Vagina (tissue), 2 donors: ENCODE results near the gene PGBD5. TPM values are rescaled to one million over a fixed set of nuclear protein-coding genes. Genes with fewer than 3 reads are reported as not detected.
A peak's percentile ranks its signal among the peaks of the same experiment; 100 is the strongest.

Experiments
- DNase-seq, 2 donors: peaks; one replicate each; pipeline ENCODE4 v3.0.0-alpha.2; 2017; ENCODE audit errors: extremely low spot score in 2 of 2
- H3K27ac ChIP-seq: fragments of 200-600 bp; sonication (generic); one replicate; pipeline ENCODE4 v1.5.1; 2019
- H3K27me3 ChIP-seq: fragments of 200-600 bp; sonication (generic); one replicate; pipeline ENCODE4 v1.5.1; 2019
- H3K36me3 ChIP-seq, 2 donors: fragments of 200-600 bp; sonication (generic); one replicate each; pipeline ENCODE4 v1.5.1; 2017 to 2019
- H3K4me1 ChIP-seq: fragments of 200-600 bp; sonication (generic); one replicate; pipeline ENCODE4 v1.5.1; 2019
- H3K4me3 ChIP-seq, 2 donors: fragments of 200-600 bp; sonication (generic); 1 replicate in 1 of 2; 2 replicates in 1 of 2; pipeline ENCODE4 v1.5.1; 2016 to 2019
- H3K9me3 ChIP-seq: fragments of 200-600 bp; sonication (generic); one replicate; pipeline ENCODE4 v1.5.1; 2019
- POLR2A ChIP-seq, 2 donors: fragments of 450-650 bp; IDR thresholded peaks; one replicate each; pipeline ENCODE4 v1.6.1; 2017; ENCODE audit warnings: antibody characterized with exemption in 2 of 2, mild to moderate bottlenecking in 2 of 2, moderate library complexity in 2 of 2
- POLR2AphosphoS5 ChIP-seq, 2 donors: sonication (generic); formaldehyde crosslinking; IDR thresholded peaks; one replicate each; pipeline ENCODE4 v1.9.0; 2017; ENCODE audit warnings: antibody characterized with exemption in 2 of 2, mild to moderate bottlenecking in 2 of 2, low read depth in 1 of 2; ENCODE audit not compliant: insufficient read depth in 1 of 2
- intact Hi-C: fragments of 100-400 bp; cut with DNase I; formaldehyde crosslinking; loops from one replicate; pipeline ENCODE4 v1.15.1; 2023
- total RNA-seq: library from RNA; depleted of rRNA; stranded (reverse); fragments of >200 nt; gene quantifications from one replicate; pipeline ENCODE4 v1.2.3, GENCODE V29; 2016
- TF ChIP-seq, protein P1 (sequence below), 3 experiments: fragments of 450-650 bp in 2 of 3; fragments of 200-600 bp in 1 of 3; sonication (generic) in 1 of 3; IDR thresholded peaks; one replicate each; pipeline ENCODE4 v1.5.1; 2017 to 2019; ENCODE audit warnings: antibody characterized with exemption in 3 of 3, mild to moderate bottlenecking in 2 of 3, moderate library complexity in 2 of 3

Gene PGBD5
- total RNA-seq, 1 donor from 2014 or later, result 0.98 TPM

DNA sequence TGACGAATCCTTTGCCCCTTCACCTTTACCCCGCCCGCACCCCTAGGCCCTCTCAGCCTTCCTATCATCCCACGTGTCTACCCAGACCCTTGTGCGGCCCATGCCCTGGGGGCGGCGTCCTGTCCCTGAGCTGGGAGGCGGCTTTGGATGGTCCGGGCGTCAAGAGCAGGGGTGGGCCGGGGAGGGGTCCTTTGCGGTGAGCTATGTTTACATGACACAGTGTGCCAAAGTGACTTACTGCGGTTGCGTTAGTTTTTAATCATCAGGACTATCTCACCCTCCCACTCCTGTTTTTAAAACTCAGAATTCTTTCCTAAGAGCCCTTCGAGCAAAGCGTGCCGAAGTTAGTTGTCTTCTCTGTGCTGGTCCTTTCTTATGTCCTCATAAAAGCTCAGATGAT lies 144.6 kb downstream of the PGBD5 start:
- Histone ChIP-seq H3K36me3 (peaks cover 0 to 28% of the 10 kb centered on the region in 2 donors), H3K4me3 (no peak overlapping the region), H3K9me3 (no peaks in the 10 kb centered on the region), H3K4me1 (peaks cover 17% of the 10 kb centered on the region), H3K27me3 (no peaks in the 10 kb centered on the region), H3K27ac (peak overlapping the region; percentile 44)
- intact Hi-C loops, result no loop called here
- TF ChIP-seq, protein P1, sequence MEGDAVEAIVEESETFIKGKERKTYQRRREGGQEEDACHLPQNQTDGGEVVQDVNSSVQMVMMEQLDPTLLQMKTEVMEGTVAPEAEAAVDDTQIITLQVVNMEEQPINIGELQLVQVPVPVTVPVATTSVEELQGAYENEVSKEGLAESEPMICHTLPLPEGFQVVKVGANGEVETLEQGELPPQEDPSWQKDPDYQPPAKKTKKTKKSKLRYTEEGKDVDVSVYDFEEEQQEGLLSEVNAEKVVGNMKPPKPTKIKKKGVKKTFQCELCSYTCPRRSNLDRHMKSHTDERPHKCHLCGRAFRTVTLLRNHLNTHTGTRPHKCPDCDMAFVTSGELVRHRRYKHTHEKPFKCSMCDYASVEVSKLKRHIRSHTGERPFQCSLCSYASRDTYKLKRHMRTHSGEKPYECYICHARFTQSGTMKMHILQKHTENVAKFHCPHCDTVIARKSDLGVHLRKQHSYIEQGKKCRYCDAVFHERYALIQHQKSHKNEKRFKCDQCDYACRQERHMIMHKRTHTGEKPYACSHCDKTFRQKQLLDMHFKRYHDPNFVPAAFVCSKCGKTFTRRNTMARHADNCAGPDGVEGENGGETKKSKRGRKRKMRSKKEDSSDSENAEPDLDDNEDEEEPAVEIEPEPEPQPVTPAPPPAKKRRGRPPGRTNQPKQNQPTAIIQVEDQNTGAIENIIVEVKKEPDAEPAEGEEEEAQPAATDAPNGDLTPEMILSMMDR (IDR thresholded peaks at IDR 0.05), result no peak
- TF ChIP-seq POLR2AphosphoS5 (IDR thresholded peaks at IDR 0.05; ENCODE audit: insufficient read depth in 1 of 2, low read depth in 1 of 2), result no peak
- no peak for DNase-seq

DNA sequence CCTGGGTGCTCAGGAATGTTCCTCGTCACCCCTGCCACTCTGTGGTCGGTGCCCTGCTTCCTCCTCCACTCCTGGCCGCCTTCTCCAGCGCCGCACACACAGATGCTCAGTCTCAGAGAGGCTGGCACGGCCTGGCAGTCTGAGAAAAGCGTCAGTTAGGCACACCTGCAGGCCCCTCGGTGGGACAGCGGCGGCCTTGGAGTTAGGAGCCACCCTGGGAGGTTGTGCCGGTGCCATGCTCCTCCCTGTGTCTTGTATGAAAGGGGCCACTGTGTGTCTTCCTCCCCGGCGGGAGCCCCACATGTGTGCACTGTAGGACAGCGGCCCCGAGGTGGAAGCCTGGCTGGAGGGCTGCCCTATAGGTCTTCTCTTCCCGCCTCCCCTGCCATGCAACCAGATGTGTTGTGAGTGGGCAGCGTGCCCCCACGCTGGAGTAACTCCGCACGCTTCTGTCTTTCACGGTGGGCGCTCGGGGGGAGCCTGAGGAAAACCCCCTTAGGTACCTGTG lies 145.2 kb downstream of the PGBD5 start:
- DNase-seq, result no peak
- intact Hi-C loops, result no loop called here
- TF ChIP-seq, protein P1 (IDR thresholded peaks at IDR 0.05), result no peak
- TF ChIP-seq POLR2A (IDR thresholded peaks at IDR 0.05), result no peak
- no peak for TF ChIP-seq POLR2AphosphoS5 (IDR thresholded peaks at IDR 0.05; ENCODE audit: insufficient read depth in 1 of 2, low read depth in 1 of 2)
- H3K4me1 ChIP-seq, result peaks cover 17% of the 10 kb centered on the region
- H3K27me3 ChIP-seq, result no peaks in the 10 kb centered on the region
- H3K36me3 ChIP-seq, result peaks cover 0 to 34% of the 10 kb centered on the region in 2 donors
- H3K9me3 ChIP-seq, result no peaks in the 10 kb centered on the region
- H3K4me3 ChIP-seq, result no peak overlapping the region
- no peak overlapping the region for H3K27ac ChIP-seq

DNA sequence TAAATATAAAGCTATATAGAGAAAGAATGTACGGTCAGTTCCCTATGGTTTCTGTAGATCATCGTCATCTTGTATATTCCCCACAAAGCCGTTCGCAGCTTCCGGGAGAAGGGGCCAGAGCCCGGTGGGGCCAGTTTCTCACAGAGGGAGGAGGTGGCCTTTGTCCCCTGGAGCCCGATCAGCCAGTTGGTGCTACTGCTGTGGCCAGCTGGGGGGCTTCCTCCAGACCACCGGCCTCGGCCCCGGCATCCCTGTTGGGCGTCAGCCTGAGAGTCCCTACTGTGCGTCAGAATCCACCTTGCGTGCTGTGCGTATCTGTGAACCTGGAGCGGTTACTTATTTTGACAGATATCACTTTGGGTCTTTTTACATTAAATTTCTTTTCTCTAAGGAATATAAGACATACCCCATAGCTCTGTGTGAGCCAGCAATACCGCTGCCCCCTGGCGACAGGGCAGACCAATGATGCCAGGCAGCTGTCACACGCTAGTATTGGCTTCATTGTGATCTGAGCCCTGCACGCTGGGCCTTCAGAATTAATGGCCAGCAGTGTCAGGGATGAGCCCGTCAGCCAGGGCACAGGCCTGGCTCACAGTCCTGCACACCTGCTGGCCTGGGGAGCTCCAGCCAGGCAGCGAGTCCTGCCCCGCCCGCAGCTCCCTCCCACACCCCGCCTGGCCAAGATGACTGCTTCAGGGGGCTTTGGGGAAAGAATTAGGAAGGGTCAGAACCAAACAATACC lies 145.9 kb downstream of the PGBD5 start:
- Histone ChIP-seq H3K36me3 (peaks cover 0 to 38% of the 10 kb centered on the region in 2 donors), H3K9me3 (no peaks in the 10 kb centered on the region), H3K4me3 (no peak overlapping the region), H3K27ac (no peak overlapping the region), H3K4me1 (peaks cover 17% of the 10 kb centered on the region), H3K27me3 (no peaks in the 10 kb centered on the region)
- no peak for TF ChIP-seq POLR2A (IDR thresholded peaks at IDR 0.05)
- intact Hi-C loops, result no loop called here
- no peak for DNase-seq

DNA sequence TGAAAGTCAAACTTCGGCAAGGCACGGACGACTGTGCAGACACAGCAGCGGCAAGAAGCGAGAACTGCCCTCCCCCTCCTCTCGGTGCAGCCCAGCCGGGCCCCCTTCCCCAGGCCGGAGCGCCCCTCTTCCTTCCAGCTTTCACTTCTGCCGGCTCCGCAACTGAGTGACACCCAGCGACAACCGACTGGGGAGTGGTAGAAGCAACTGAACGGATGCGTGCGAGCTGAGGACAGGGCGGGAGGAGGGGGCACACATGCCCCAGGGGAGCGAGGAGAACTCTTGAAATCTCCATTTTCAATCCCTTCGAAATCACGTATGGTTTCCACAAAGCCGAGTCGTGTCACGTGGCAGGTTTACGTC lies 146.6 kb downstream of the PGBD5 start:
- H3K36me3 ChIP-seq, result peaks cover 0 to 42% of the 10 kb centered on the region in 2 donors
- no peak overlapping the region for H3K4me3 ChIP-seq
- intact Hi-C loops, result no loop called here
- no peak for TF ChIP-seq POLR2AphosphoS5 (IDR thresholded peaks at IDR 0.05; ENCODE audit: insufficient read depth in 1 of 2, low read depth in 1 of 2)
- TF ChIP-seq, protein P1 (IDR thresholded peaks at IDR 0.05), result no peak
- TF ChIP-seq POLR2A (IDR thresholded peaks at IDR 0.05), result no peak
- no peak overlapping the region for H3K27ac ChIP-seq
- no peaks in the 10 kb centered on the region for H3K27me3 ChIP-seq
- DNase-seq, result no peak
- peaks cover 17% of the 10 kb centered on the region for H3K4me1 ChIP-seq
- H3K9me3 ChIP-seq, result no peaks in the 10 kb centered on the region

DNA sequence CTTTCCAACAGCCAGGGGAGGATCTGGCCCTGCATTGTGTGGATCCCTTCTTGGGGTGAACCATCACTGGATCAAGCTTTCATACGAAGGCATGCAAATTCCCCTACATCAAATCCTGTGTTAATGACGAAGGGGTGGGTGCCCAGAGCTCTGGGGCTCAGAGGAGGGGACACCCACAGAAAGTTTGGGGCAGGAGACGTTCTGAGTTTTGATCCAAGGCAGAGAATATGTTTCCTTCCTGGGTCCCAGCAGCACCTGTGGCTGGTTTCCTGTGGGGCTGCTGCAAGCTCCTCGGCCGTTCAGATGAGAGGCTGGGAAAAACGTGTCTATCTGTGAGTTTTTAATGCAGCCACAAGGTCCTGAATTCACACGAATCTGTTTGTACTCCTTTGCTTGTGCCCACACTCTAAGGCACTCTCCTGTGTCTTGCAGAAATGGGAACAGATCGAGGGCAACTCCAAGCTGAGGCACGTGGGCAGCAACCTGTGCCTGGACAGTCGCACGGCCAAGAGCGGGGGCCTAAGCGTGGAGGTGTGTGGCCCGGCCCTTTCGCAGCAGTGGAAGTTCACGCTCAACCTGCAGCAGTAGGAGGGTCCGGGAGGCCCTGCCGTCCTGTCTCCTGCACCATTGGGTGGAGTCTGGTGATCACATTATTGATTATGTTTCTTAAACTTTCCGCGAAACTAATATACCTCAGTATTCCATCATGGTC lies 147.1 kb downstream of the PGBD5 start:
- H3K27ac ChIP-seq, result no peak overlapping the region
- TF ChIP-seq, protein P1 (IDR thresholded peaks at IDR 0.05), result no peak
- TF ChIP-seq POLR2A (IDR thresholded peaks at IDR 0.05), result no peak
- no peak for TF ChIP-seq POLR2AphosphoS5 (IDR thresholded peaks at IDR 0.05; ENCODE audit: insufficient read depth in 1 of 2, low read depth in 1 of 2)
- intact Hi-C loops, result no loop called here
- peaks cover 17% of the 10 kb centered on the region for H3K4me1 ChIP-seq
- H3K9me3 ChIP-seq, result no peaks in the 10 kb centered on the region
- H3K27me3 ChIP-seq, result no peaks in the 10 kb centered on the region
- no peak for DNase-seq
- no peak overlapping the region for H3K4me3 ChIP-seq
- peaks cover 0 to 42% of the 10 kb centered on the region in 2 donors for H3K36me3 ChIP-seq
